GM11168 (cell line): ENCODE measurements around the gene GAL3ST1.
"Not testable (repeated sequence)": the region's sequence is repeated elsewhere in the genome, so short reads cannot be mapped to it uniquely, and the experiment has no call there.

Source experiments
- in situ Hi-C: fragments of 300-500 bp; cut with MboI; formaldehyde crosslinking; loops from one replicate; pipeline ENCODE4 v1.12.0; 2022; ENCODE audit warnings: low sequenced_read_pairs; ENCODE audit not compliant: unreplicated experiment

Gene GAL3ST1

GRCh38 chr22:30574095-30574981, at the start of gene GAL3ST1:
GAL3ST1 (minus strand) TSS chr22:30574665; CDS start chr22:30557392, 17,273 bp downstream.
- in situ Hi-C loops, result no loop called here

GRCh38 chr22:30619909-30620308, 45.4 kb upstream of the GAL3ST1 start:
- in situ Hi-C loops, result not testable (repeated sequence)

- in situ Hi-C loops, result no loop called here
Measured at GRCh38 chr22:30617819-30618218, 43.4 kb upstream of the GAL3ST1 start.

- in situ Hi-C loops, result no loop called here
Measured at GRCh38 chr22:30615543-30615954, 41.1 kb upstream of the GAL3ST1 start.

GRCh38 chr22:30614879-30615278, 40.4 kb upstream of the GAL3ST1 start:
- in situ Hi-C loops, result no loop called here

- in situ Hi-C loops, result no loop called here
Measured at GRCh38 chr22:30614268-30614667, 39.8 kb upstream of the GAL3ST1 start.

GRCh38 chr22:30612789-30613188, 38.3 kb upstream of the GAL3ST1 start:
- in situ Hi-C loops, result no loop called here

- in situ Hi-C loops, result no loop called here
Measured at GRCh38 chr22:30611197-30611596, 36.7 kb upstream of the GAL3ST1 start.

- in situ Hi-C loops, result no loop called here
Measured at GRCh38 chr22:30610299-30610698, 35.8 kb upstream of the GAL3ST1 start.

GRCh38 chr22:30609260-30610185, 35.1 kb upstream of the GAL3ST1 start:
- in situ Hi-C loops, result no loop called here

GRCh38 chr22:30607939-30608338, 33.5 kb upstream of the GAL3ST1 start:
- in situ Hi-C loops, result no loop called here

GRCh38 chr22:30607300-30607930, 33.0 kb upstream of the GAL3ST1 start:
- in situ Hi-C loops, result no loop called here

GRCh38 chr22:30606455-30607299, 32.2 kb upstream of the GAL3ST1 start, which contains the start of gene TCN2:
TCN2 (plus strand) TSS chr22:30607174; CDS start chr22:30607332, 158 bp downstream.
- in situ Hi-C loops, result no loop called here

- in situ Hi-C loops, result no loop called here
Measured at GRCh38 chr22:30605449-30606110, 31.1 kb upstream of the GAL3ST1 start.

GRCh38 chr22:30604723-30605122, 30.3 kb upstream of the GAL3ST1 start:
- in situ Hi-C loops, result no loop called here

GRCh38 chr22:30603801-30604200, 29.3 kb upstream of the GAL3ST1 start:
- in situ Hi-C loops, result no loop called here

- in situ Hi-C loops, result no loop called here
Measured at GRCh38 chr22:30602049-30602448, 27.6 kb upstream of the GAL3ST1 start.

GRCh38 chr22:30601464-30601863, 27.0 kb upstream of the GAL3ST1 start:
- in situ Hi-C loops, result no loop called here

- in situ Hi-C loops, result no loop called here
Measured at GRCh38 chr22:30600921-30601320, 26.5 kb upstream of the GAL3ST1 start.
